HG03025 (cell line): Measurements from ENCODE around the gene WFDC12.

Source experiments
- ATAC-seq: cut with Tn5 transposase; IDR thresholded peaks from one replicate; pipeline ENCODE4 v1.9.1; 2021; ENCODE audit warnings: mild to moderate bottlenecking, moderate library complexity; ENCODE audit not compliant: unreplicated experiment, low FRiP score

Gene WFDC12

GRCh38 chr20:45094201-45094600, 30.1 kb downstream of the WFDC12 start:
- no peak for ATAC-seq

DNA sequence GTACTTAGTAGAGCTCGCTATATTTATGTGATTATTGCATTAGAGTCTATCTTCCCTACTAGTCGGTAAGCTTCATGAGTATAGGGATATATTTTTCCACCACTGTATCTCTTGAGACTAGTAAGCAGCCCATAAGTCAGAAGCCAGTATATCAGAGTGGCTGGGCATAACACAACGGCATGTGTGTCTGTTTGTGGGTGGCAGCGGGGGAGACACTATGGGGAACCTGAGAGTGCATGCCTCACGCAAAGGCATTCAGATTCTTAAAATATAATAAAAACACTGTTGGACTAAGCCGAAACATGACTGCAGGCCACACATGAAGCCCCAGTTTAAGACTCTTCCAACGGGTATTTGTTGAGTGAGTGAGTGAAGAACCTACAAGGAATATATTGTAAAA, 31.4 kb downstream of the WFDC12 start:
- ATAC-seq, result no peak

- ATAC-seq, result no peak
Observed at GRCh38 chr20:45091366-45091765, 32.9 kb downstream of the WFDC12 start.

DNA sequence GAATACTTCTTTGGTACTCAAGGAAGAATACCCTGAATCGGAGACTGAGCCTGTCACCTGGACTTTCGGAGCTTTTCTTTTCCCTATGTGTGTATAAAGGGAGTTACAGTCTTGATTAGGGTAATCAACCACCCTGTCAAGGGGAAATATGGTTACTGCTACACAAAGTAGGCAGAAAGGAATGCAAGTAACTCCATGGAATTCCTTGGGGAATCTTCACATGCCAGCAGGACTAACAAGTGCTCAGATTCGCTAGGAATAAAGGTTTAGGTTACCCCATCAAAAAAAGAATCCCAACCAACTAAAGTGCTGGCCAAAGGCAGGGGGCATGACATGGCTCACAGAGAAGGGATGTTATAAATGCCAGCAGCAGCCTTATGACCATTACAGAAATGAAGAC, 33.8 kb downstream of the WFDC12 start:
- ATAC-seq, result no peak

DNA sequence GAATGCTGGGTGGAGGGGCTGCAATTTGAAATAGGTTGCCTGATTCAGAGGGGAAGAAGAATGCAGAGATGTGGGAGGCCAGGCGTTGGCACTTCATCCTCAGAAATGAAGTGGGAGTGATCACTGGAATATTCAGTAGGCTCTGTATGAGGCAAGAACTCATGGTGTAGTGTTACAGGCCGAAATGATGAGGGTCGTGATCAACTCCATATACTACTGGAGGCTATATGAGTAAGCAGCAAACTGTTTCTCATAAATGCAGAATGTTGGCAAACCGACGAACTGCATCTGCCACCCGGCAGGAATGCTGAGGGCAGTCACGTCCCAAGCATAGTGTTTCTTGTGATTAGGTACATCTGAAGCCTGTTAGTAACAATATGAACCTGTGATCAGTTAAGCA, 36.0 kb downstream of the WFDC12 start:
- no peak for ATAC-seq

- ATAC-seq, result no peak
Observed at GRCh38 chr20:45087814-45088213, 36.5 kb downstream of the WFDC12 start.

- no peak for ATAC-seq
Observed at GRCh38 chr20:45087097-45087790, 37.0 kb downstream of the WFDC12 start.

DNA sequence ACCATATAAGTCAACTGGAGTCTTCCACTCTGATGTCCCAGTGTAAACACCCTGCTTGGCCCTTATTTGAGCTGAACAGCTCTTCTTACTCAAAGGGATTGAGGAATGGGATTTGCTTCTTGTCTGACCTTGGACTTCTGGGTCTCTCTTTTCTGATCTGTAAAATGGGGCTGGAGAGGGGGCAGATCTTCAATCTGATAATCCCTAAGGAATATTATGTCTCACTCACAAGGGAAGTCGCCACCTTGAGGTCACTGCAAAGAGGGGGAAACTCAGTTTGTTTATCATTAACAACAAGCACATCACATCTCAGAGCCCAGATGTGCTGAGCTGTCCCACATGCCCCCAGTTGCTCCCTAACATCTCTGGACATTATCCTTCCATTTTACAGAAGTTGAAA, 38.4 kb downstream of the WFDC12 start:
- no peak for ATAC-seq

- no peak for ATAC-seq
Observed at GRCh38 chr20:45085289-45085688, 39.0 kb downstream of the WFDC12 start.

DNA sequence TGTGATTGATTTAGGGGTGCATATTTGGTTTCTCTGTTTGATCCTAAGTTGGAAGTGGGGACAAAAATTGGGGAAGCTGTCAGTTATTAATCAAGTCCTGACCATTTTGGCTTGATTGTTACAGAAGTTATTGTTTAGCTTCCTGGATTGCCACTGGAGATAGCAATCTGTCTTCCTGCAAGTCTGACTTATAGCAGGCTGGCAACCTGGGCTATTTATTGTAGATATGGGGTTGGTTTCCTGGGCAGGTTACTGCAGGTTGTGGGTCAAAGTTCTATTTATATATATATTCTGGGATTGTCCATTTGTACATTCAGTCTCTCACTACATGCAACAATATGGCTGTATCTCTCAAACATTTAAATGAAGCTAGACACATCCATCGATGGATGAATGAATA, 41.1 kb downstream of the WFDC12 start:
- no peak for ATAC-seq

DNA sequence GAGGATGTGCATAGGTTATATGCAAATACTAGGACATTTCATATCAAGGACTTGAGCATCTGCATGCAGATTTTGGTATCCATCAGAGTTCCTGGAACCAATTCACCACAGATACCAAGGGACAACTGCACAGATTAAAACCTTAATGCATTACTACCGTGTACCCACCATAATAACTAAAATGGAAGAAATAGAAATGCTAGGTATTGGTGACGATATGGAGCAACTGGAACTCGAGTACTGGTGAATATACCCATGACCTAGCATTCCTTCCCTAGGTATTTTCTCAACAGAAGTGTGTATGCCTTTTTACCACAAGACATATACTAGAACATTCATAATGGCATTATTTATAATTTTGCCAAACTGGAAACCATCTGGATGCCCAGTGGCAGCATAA, 41.8 kb downstream of the WFDC12 start:
- no peak for ATAC-seq

- no peak for ATAC-seq
Observed at GRCh38 chr20:45080867-45081624, 43.2 kb downstream of the WFDC12 start.

DNA sequence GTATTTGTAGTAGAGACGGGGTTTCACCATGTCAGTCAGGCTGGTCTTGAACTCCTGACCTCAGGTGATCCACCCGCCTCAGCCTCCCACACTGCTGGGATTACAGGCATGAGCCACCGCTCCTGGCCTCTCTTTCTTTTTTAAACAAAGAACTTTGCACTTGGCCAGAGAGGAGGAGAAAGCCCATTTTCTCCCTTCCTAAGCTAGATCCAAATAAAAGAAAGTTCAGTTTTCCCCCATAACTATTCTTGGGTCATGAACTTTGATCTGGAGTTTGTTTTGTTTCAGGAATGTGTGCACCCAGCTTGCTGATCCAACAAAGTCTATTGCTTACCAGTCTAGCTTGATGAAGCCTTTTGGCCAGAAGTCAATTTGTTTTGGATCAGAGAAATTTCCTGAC, 46.7 kb downstream of the WFDC12 start:
- ATAC-seq, result no peak
